Neural progenitor cell (in vitro differentiated cells): ENCODE data around the gene HSD17B14. TPM values are rescaled to one million over a fixed set of nuclear protein-coding genes. Genes with fewer than 3 reads are reported as not detected.

Experiments used
- DNase-seq: peaks from one replicate; pipeline ENCODE4 v3.0.0-alpha.2; 2016; ENCODE audit warnings: low spot score
- H2AFZ ChIP-seq: fragments of 200-600 bp; sonication (generic); replicated peaks from 2 replicates; pipeline ENCODE4 v1.6.1; 2016; ENCODE audit warnings: antibody characterized with exemption
- H3F3A ChIP-seq: fragments of 200-600 bp; sonication (generic); 2 replicates; pipeline ENCODE4 v1.6.1; 2016; ENCODE audit warnings: antibody characterized with exemption, low read depth
- H3K27ac ChIP-seq: fragments of 200-600 bp; sonication (generic); 2 replicates; pipeline ENCODE4 v1.5.1; 2016; ENCODE audit warnings: mild to moderate bottlenecking
- H3K27me3 ChIP-seq: fragments of 200-600 bp; sonication (generic); 2 replicates; pipeline ENCODE4 v1.6.1; 2016; ENCODE audit warnings: mild to moderate bottlenecking, moderate library complexity
- H3K36me3 ChIP-seq: fragments of 200-600 bp; sonication (generic); 2 replicates; pipeline ENCODE4 v1.5.1; 2016
- H3K4me1 ChIP-seq: fragments of 200-600 bp; sonication (generic); 2 replicates; pipeline ENCODE4 v1.6.1; 2016; ENCODE audit warnings: mixed run types
- H3K4me2 ChIP-seq: fragments of 200-600 bp; sonication (generic); 2 replicates; pipeline ENCODE4 v1.6.1; 2016
- H3K4me3 ChIP-seq: fragments of 200-600 bp; sonication (generic); 2 replicates; pipeline ENCODE4 v1.5.1; 2016
- H3K79me2 ChIP-seq: fragments of 200-600 bp; sonication (generic); 2 replicates; pipeline ENCODE4 v1.6.1; 2016; ENCODE audit warnings: low read depth
- H3K9ac ChIP-seq: fragments of 200-600 bp; sonication (generic); 2 replicates; pipeline ENCODE4 v1.6.1; 2016
- H3K9me3 ChIP-seq: fragments of 200-600 bp; sonication (generic); 2 replicates; pipeline ENCODE4 v1.5.1; 2016; ENCODE audit warnings: low read depth
- H4K20me1 ChIP-seq: fragments of 200-600 bp; sonication (generic); 2 replicates; pipeline ENCODE4 v1.6.1; 2016; ENCODE audit warnings: low read depth
- H3K27ac Mint-ChIP-seq: 3 replicates; pipeline ENCODE4 v1.8.0; 2021; ENCODE audit warnings: mixed read lengths
- H3K27me3 Mint-ChIP-seq: 2 replicates; pipeline ENCODE4 v1.8.0; 2022; ENCODE audit warnings: low read depth, mild to moderate bottlenecking, inconsistent platforms, moderate library complexity, mixed read lengths; ENCODE audit not compliant: insufficient read depth
- H3K36me3 Mint-ChIP-seq: 3 replicates; pipeline ENCODE4 v1.8.0; 2021; ENCODE audit warnings: mixed read lengths
- H3K4me1 Mint-ChIP-seq: 3 replicates; pipeline ENCODE4 v1.8.0; 2021; ENCODE audit warnings: mixed read lengths
- H3K4me3 Mint-ChIP-seq: 3 replicates; pipeline ENCODE4 v1.8.0; 2021; ENCODE audit warnings: mild to moderate bottlenecking, moderate library complexity, mixed read lengths
- H3K9me3 Mint-ChIP-seq: 3 replicates; pipeline ENCODE4 v1.8.0; 2020; ENCODE audit warnings: mixed read lengths
- CTCF ChIP-seq: fragments of 200-600 bp; sonication (generic); IDR thresholded peaks from 2 replicates; pipeline ENCODE4 v1.5.1; 2017; ENCODE audit warnings: antibody characterized with exemption, mild to moderate bottlenecking
- EZH2 ChIP-seq: fragments of 200-600 bp; sonication (generic); IDR thresholded peaks from 2 replicates; pipeline ENCODE4 v1.6.1; 2017; ENCODE audit warnings: antibody characterized with exemption, mild to moderate bottlenecking, moderate library complexity
- EZH2phosphoT487 ChIP-seq: fragments of 200-600 bp; sonication (generic); IDR thresholded peaks from 2 replicates; pipeline ENCODE4 v1.6.1; 2017; ENCODE audit warnings: antibody characterized with exemption
- total RNA-seq: library from RNA; depleted of rRNA; stranded (reverse); fragments of >200 nt; gene quantifications from 2 replicates; pipeline ENCODE4 v1.2.3, GENCODE V29; 2015; ENCODE audit warnings: low replicate concordance

HSD17B14 gene
- total RNA-seq, 1 donor from 2014 or later = 11.2 TPM

- no peaks in the 10 kb centered on the region for H4K20me1 ChIP-seq
- no peak overlapping the region for H3K4me2 ChIP-seq
- H3K4me3 ChIP-seq = no peak overlapping the region
- H3K36me3 ChIP-seq = no peaks in the 10 kb centered on the region
- H3K9me3 ChIP-seq = no peaks in the 10 kb centered on the region
- DNase-seq = no peak
- H3K27ac ChIP-seq = no peak overlapping the region
- peaks cover 14% of the 10 kb centered on the region for H3F3A ChIP-seq
- H3K9ac ChIP-seq = no peak overlapping the region
- H3K79me2 ChIP-seq = no peaks in the 10 kb centered on the region
- no peaks in the 10 kb centered on the region for H3K27me3 ChIP-seq
- Mint-ChIP-seq H3K27me3 (peaks cover 12% of the 10 kb centered on the region), H3K27ac (no peak overlapping the region), H3K4me3 (no peak overlapping the region), H3K36me3 (peaks cover 2% of the 10 kb centered on the region), H3K4me1 (peaks cover 11% of the 10 kb centered on the region), H3K9me3 (no peaks in the 10 kb centered on the region)
- no peak for TF ChIP-seq CTCF
- no peak for TF ChIP-seq EZH2
- no peak for TF ChIP-seq EZH2phosphoT487
- no peak overlapping the region for H2AFZ ChIP-seq
- peaks cover 8% of the 10 kb centered on the region for H3K4me1 ChIP-seq
Observed at GRCh38 chr19:48817585-48818124, 18.6 kb downstream of the HSD17B14 start.

GRCh38 chr19:48815870-48816501, 20.3 kb downstream of the HSD17B14 start:
- Mint-ChIP-seq H3K4me1 (peaks cover 17% of the 10 kb centered on the region), H3K27me3 (peaks cover 12% of the 10 kb centered on the region), H3K9me3 (no peaks in the 10 kb centered on the region), H3K27ac (no peak overlapping the region), H3K4me3 (no peak overlapping the region), H3K36me3 (peaks cover 2% of the 10 kb centered on the region)
- H3K79me2 ChIP-seq = no peaks in the 10 kb centered on the region
- H3K4me1 ChIP-seq = peaks cover 11% of the 10 kb centered on the region
- no peak for DNase-seq
- H3K36me3 ChIP-seq = no peaks in the 10 kb centered on the region
- peaks cover 31% of the 10 kb centered on the region for H3F3A ChIP-seq
- H3K9ac ChIP-seq = no peak overlapping the region
- H4K20me1 ChIP-seq = no peaks in the 10 kb centered on the region
- no peaks in the 10 kb centered on the region for H3K27me3 ChIP-seq
- H3K4me3 ChIP-seq = no peak overlapping the region
- no peak overlapping the region for H2AFZ ChIP-seq
- no peak overlapping the region for H3K4me2 ChIP-seq
- H3K27ac ChIP-seq = no peak overlapping the region
- H3K9me3 ChIP-seq = no peaks in the 10 kb centered on the region
- no peak for TF ChIP-seq EZH2phosphoT487
- TF ChIP-seq EZH2 = no peak
- no peak for TF ChIP-seq CTCF

- Histone ChIP-seq H4K20me1 (no peaks in the 10 kb centered on the region), H3K79me2 (peaks cover 6% of the 10 kb centered on the region), H3K27me3 (no peaks in the 10 kb centered on the region), H3K4me1 (peaks cover 17% of the 10 kb centered on the region), H3K9me3 (no peaks in the 10 kb centered on the region), H3F3A (peaks cover 40% of the 10 kb centered on the region), H3K4me3 (no peak overlapping the region), H3K4me2 (no peak overlapping the region), H2AFZ (no peak overlapping the region), H3K9ac (no peak overlapping the region), H3K36me3 (no peaks in the 10 kb centered on the region), H3K27ac (no peak overlapping the region)
- peaks cover 23% of the 10 kb centered on the region for H3K4me1 Mint-ChIP-seq
- H3K36me3 Mint-ChIP-seq = peaks cover 2% of the 10 kb centered on the region
- no peak overlapping the region for H3K4me3 Mint-ChIP-seq
- no peak overlapping the region for H3K27ac Mint-ChIP-seq
- no peak for DNase-seq
- H3K9me3 Mint-ChIP-seq = no peaks in the 10 kb centered on the region
- H3K27me3 Mint-ChIP-seq = peaks cover 13% of the 10 kb centered on the region
- TF ChIP-seq EZH2phosphoT487 = no peak
- no peak for TF ChIP-seq CTCF
- TF ChIP-seq EZH2 = no peak
Observed at GRCh38 chr19:48814895-48815294, 21.4 kb downstream of the HSD17B14 start.
